Right kidney (tissue), 1 donor: ENCODE measurements around the gene EFNA3.
"Not testable (repeated sequence)": the region's sequence is repeated elsewhere in the genome, so short reads cannot be mapped to it uniquely, and the experiment has no call there.

ENCODE experiments used
- DNase-seq: peaks from one replicate; pipeline ENCODE4 v3.0.0-alpha.2; 2016

Gene EFNA3

DNA sequence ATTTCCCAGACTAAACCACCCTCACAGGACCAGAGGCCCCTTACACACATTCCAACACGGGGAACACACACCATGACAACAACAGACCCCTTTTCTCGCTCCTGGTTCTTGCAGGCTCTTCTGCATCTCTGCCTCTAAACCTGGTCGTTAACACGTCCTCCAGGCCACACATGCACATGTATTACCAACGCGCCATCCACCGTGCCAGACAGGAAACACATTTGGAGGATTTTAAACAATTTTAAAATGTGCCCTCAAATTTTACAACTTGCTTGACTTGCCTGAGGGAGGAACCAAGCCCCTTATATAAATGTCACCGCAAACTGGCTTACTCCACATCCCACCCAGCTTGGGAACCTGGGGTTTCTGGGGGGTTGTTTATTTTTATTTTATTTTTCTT is 32.2 kb downstream of the EFNA3 start:
- no peak for DNase-seq

GRCh38 chr1:155113450-155113980 is 34.9 kb downstream of the EFNA3 start:
- DNase-seq, result no peak

- no peak for DNase-seq
Observed at GRCh38 chr1:155116113-155116764, 37.6 kb downstream of the EFNA3 start.

DNA sequence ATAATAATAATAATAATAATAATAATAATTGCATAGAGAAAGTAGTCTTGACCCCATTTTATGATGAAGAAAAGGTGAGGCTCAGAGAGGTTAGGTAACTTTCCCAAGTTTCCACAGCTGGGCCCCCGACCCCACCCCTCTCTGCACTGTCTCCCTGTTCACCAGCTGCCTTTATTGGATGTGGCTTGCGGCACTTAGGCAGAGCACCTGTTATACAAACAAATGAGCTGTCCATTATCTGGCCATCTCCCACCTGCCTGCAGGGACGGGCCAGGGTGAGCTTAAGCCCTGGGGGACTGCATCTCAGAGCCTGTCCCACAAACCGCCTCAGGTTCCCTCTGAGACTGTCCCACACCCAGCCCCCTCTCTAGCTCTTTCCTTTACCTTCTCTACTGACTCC is 39.0 kb downstream of the EFNA3 start:
- DNase-seq, result no peak

GRCh38 chr1:155118090-155118489 is 39.5 kb downstream of the EFNA3 start:
- not testable (repeated sequence) for DNase-seq

DNA sequence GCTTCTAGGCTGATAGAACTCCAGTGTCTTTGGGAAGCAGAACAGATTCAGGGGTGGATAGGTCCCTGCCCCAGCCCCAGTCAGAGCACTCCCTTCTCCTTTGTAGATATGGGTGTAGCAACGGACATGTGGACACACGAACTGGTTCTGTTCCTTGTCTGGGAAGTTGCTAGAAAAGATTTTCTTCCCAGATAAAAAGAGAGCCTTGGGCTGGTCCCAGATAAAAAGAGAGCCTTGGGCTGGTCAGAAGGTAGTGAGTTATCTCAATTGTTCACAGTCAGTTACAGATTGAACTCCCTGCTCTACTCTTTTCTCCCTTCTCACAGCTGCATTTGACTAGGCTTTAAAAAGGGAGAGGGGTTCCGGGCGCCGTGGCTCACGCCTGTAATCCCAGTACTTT is 41.6 kb downstream of the EFNA3 start:
- DNase-seq, result no peak

- DNase-seq, result no peak
Observed at GRCh38 chr1:155121249-155121648, 42.6 kb downstream of the EFNA3 start.

DNA sequence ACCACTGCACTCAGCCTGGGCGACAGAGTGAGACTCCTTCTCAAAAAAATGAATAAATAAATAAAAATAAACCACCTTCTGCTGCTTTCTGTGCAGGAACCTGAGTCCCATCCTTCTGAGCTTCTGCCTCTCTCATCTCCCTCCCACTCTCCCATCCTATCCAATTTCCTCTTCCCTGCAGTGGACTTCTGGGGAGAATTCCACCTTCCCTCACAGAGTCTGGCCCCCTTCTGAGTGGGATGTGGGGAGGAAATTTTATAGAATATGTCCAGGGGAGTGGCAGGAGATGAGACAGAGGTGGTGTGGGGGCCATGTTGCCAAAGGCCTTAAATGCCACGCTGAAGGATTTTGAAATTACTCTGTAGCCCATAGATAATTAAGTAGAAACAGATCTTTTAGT is 43.7 kb downstream of the EFNA3 start:
- no peak for DNase-seq

- DNase-seq, result no peak
Observed at GRCh38 chr1:155123801-155124200, 45.2 kb downstream of the EFNA3 start.

DNA sequence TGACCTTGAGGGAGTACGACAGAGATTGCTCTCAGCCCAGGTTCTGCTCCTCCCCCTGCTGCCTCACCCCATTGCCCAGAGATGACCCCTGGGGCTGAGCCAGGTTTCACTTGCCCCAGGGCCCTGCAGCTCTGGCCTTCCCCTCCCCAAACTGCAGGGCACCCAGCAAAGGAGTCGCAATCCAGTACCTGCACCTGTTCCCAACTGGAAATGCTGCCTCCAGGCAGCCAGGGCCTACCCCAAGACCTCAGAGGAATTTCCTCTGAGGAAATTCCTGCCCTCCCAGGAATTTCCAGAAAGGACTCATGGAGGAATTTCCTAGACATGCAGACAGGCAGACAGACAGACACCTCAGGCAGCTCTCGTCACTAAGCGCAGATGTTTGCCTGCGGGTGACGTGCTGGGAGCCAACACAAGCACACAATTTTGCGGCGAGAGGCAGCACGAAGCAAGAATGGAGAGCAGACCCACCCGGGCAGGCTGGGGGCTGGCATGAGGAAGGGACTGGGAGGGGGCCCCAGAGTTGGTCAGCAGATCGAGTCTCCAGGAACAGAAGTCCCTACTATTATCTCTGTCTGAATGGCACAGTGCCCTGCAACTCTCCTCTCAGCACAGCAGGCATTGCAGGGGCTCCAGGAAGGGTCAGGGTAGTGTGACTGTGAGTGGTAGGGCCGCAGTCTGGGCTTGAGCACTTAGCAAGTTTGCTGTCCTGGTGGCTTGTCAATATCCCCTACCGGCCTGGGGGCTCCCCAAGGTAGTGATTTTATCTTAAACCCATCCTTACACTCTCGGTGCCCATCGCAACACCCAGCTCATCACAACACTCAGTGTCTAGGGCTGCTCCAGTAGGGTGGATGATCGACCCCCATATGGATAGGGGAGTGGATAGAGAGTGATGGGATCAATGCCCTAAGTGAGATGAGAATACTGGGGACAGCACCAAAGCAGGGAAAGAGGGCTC is 46.1 kb downstream of the EFNA3 start:
- no peak for DNase-seq

DNA sequence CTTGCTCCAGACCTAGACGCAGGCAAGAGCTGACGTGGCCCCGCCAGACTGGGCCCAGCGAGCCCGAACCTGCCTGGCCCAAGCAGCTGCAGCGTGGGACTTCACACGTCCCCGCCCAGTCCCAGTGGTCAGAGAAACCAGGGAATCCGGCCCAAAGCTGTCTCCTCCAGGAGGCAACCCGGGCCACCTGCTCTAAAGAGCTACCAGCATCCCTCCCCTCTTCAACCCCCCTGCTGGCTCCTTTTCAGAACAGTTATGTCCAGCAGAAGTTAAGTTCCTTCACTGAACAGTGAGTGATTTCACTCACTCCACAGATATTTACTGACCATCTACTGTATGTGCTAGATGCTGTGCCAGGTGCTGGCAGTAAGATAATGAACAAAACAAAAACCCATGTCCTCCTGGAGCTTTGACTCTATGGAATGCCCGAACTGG is 46.9 kb downstream of the EFNA3 start:
- DNase-seq, result no peak

DNA sequence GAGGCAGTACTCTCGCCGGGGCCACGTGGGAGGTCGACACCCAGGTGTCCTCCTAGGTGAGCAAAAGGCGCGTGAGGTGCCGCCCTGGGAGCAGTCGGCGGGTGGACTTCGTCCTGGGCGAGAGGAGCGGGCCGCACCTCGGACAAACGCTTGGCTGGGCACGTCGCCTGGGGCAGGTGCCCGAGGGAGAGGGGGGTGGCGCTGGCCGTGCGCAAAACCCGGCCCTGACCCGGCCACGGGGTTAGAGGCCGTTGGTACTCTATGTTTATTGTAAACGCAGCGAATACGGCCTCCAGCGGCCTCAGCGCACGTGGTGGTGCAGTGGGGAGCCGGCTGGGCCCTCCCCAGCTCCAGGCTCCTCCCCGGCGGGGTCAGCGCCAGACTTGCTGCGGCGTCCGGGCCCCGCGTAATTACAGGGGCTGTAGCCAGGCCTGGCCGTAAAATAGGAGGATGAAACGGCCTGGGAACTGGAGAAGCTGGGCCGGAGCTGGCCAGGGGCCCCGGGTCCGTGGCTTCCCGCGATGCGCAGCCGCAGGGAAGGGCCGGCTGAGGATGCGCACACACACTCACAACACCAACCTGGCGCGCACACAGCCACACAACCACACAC is 47.4 kb downstream of the EFNA3 start:
- DNase-seq, result peak; percentile 71

- DNase-seq, result no peak
Observed at GRCh38 chr1:155126556-155127104, 48.0 kb downstream of the EFNA3 start.

GRCh38 chr1:155127105-155127966 is 48.7 kb downstream of the EFNA3 start, which contains the start of gene EFNA1:
Gene EFNA1 (plus strand): TSS chr1:155127876. CDS start chr1:155127978, 102 bp downstream.
- peak; percentile 80 for DNase-seq

DNA sequence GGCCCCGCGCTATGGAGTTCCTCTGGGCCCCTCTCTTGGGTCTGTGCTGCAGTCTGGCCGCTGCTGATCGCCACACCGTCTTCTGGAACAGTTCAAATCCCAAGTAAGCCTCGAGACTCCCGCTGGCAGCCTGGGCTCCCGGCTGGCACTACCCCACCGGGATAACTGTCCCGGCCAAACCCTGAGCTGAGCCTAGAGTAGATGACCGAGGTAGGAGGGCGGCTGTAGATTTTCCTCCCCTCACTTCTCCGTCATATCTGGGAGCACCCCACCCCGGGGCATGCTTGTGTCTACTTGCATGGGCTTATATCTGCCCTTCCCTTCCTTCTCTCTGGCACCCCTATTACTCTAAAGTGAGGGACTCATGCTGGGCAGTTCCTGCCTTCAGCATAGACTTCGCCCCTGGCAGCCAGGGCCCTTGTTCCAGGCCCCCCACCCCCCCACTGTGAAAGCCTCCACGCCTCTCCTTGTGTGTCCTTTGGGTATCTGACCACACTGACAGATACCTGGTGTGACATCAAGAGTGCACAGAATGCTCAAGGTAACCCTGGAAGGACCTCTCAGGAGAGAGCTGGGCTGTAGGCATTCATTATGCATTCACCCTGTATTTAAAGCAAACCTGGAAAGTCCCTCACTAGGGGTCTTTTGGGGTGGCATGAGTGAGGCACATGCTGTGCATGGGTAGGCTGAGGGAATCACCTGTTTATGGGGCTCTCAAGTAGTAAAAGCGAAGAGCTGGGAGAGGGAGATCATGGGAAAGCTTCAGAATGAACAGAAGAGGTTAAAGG is 49.5 kb downstream of the EFNA3 start:
- DNase-seq, result peak; percentile 69

DNA sequence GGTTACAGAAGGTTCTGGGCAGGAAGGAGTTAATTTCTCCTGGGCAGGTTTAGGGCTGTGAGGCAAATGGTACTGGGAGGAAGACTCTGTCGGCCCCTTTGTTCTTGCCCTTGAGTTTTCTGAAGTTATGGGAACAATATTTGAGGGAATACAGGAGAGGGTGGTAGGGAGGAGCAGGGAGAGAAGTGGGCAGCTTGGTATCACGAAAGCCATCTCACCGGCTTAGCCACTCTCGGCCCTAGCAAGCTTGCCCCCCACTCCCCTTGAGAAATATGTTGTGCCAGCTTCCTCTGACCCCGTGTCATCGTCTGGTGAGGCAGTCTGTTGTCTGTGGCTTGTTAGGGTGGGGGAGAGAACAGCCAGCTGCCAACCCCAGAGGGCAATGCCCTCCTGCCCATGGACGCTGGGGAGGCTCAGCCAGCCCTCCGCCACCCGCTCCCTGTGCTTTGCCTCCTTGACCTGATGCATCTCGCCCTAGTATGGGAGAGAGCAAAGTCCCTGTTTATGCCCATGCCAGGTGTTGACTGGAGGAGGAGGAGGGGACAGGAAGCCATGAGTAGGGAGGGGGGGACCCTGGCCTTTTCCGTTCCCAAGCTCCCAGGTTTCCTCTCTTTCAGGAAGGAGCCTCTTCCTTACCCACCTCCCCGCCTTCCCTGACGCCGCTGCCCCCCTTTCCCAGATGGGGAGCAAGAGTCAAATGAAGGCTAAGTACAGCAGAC is 50.3 kb downstream of the EFNA3 start:
- DNase-seq, result peak; percentile 62

- no peak for DNase-seq
Observed at GRCh38 chr1:155130272-155131006, 51.8 kb downstream of the EFNA3 start.

DNA sequence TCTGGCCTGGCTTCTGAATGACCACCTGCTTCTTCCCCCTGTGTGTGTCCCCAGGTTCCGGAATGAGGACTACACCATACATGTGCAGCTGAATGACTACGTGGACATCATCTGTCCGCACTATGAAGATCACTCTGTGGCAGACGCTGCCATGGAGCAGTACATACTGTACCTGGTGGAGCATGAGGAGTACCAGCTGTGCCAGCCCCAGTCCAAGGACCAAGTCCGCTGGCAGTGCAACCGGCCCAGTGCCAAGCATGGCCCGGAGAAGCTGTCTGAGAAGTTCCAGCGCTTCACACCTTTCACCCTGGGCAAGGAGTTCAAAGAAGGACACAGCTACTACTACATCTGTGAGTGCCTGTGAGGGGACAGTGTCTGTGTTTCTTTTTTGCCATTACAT is 52.6 kb downstream of the EFNA3 start:
- DNase-seq, result no peak

DNA sequence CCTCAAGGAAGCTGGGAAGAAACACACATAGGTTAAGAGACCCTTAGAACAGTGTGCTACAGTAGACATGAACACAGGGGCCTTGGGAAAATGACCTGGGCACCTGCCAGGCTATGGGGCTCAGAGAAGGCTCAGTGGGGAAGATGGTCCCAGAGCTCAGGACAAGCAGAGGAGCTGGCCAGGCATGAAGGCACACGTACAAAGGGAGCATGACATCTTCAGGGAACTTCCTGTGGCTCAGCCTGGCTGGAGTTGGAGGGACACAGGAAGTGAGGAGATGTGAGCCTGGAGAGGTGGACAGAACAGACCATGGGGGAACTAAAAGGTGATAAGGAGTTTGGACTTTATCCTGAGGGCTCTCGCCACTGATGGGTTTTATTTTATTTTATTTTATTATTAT is 53.2 kb downstream of the EFNA3 start:
- DNase-seq, result no peak
